ENCODE data around the gene PANK4.

DNA sequence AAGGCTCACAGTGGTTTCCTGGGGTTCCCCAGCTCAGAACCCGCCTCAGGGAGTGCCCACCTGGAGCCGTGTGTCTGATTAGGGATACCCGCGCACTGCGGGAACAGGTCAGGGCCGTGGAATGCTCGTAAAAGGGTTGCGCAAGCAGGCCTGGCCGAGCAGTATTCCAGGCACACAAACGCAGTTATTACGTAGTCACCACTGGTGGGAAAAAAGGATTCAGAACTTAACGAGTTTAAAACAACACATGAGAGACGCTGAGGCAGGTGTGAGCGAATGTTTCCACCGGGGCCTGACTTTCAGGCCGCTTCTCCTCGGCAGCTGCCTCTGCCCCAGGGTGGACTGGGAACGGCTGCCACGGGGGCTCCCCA, 32.1 kb downstream of the PANK4 start:
- no peak for TF ChIP-seq FOXM1 (IDR thresholded peaks at IDR 0.05; ENCODE audit: borderline replicate concordance, low read depth)
- no peak for TF ChIP-seq YY1 (IDR thresholded peaks at IDR 0.05; ENCODE audit: low read depth)
- TF ChIP-seq, protein P1, sequence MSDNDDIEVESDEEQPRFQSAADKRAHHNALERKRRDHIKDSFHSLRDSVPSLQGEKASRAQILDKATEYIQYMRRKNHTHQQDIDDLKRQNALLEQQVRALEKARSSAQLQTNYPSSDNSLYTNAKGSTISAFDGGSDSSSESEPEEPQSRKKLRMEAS (IDR thresholded peaks at IDR 0.05): no peak
- no peak for TF ChIP-seq RAD21 (IDR thresholded peaks at IDR 0.05; ENCODE audit: low read depth)
- no peak for TF ChIP-seq EP300 (IDR thresholded peaks at IDR 0.05; ENCODE audit: borderline replicate concordance)
